BLaER1 (cell line): ENCODE measurements around the gene ACOXL.

Experiments used
- H3K27ac ChIP-seq: shearing (Covaris generic); formaldehyde crosslinking; 2 replicates; pipeline ENCODE4 v1.8.1; 2022
- H3K27me3 ChIP-seq: shearing (Covaris generic); formaldehyde crosslinking; 2 replicates; pipeline ENCODE4 v1.8.1; 2022
- H3K36me3 ChIP-seq: shearing (Covaris generic); formaldehyde crosslinking; 2 replicates; pipeline ENCODE4 v1.8.1; 2022
- H3K4me1 ChIP-seq: shearing (Covaris generic); formaldehyde crosslinking; 2 replicates; pipeline ENCODE4 v1.8.1; 2022
- H3K4me2 ChIP-seq: shearing (Covaris generic); formaldehyde crosslinking; 2 replicates; pipeline ENCODE4 v1.8.1; 2022
- H3K4me3 ChIP-seq: shearing (Covaris generic); formaldehyde crosslinking; 2 replicates; pipeline ENCODE4 v1.8.1; 2022
- H3K9ac ChIP-seq: shearing (Covaris generic); formaldehyde crosslinking; 2 replicates; pipeline ENCODE4 v1.8.1; 2022
- H3K9me3 ChIP-seq: shearing (Covaris generic); formaldehyde crosslinking; 2 replicates; pipeline ENCODE4 v1.8.1; 2022
- H4K20me1 ChIP-seq: shearing (Covaris generic); formaldehyde crosslinking; 2 replicates; pipeline ENCODE4 v1.8.1; 2022
- Cebpa-rat ChIP-seq: shearing (Covaris generic); IDR thresholded peaks from 2 replicates; pipeline ENCODE4 v1.8.1; 2022

The ACOXL gene

GRCh38 chr2:110870545-110870944 lies 138.2 kb downstream of the ACOXL start:
- TF ChIP-seq Cebpa-rat = no peak
- Histone ChIP-seq H3K27me3 (no peaks in the 10 kb centered on the region), H3K9ac (no peak overlapping the region), H4K20me1 (no peaks in the 10 kb centered on the region), H3K36me3 (no peaks in the 10 kb centered on the region), H3K27ac (no peak overlapping the region), H3K4me1 (peaks cover 42% of the 10 kb centered on the region), H3K4me2 (no peak overlapping the region), H3K4me3 (no peak overlapping the region), H3K9me3 (no peaks in the 10 kb centered on the region)

- Histone ChIP-seq H3K9me3 (no peaks in the 10 kb centered on the region), H3K27ac (no peak overlapping the region), H3K36me3 (no peaks in the 10 kb centered on the region), H3K4me1 (peaks cover 46% of the 10 kb centered on the region), H4K20me1 (no peaks in the 10 kb centered on the region), H3K4me2 (no peak overlapping the region), H3K9ac (no peak overlapping the region), H3K27me3 (no peaks in the 10 kb centered on the region), H3K4me3 (no peak overlapping the region)
- TF ChIP-seq Cebpa-rat = no peak
Measured at GRCh38 chr2:110871637-110872036, 139.3 kb downstream of the ACOXL start.

GRCh38 chr2:110872521-110872920 lies 140.1 kb downstream of the ACOXL start:
- Histone ChIP-seq H3K9ac (no peak overlapping the region), H3K27ac (no peak overlapping the region), H3K36me3 (no peaks in the 10 kb centered on the region), H3K4me1 (peaks cover 55% of the 10 kb centered on the region), H3K27me3 (no peaks in the 10 kb centered on the region), H3K4me3 (no peak overlapping the region), H3K9me3 (no peaks in the 10 kb centered on the region), H4K20me1 (no peaks in the 10 kb centered on the region), H3K4me2 (peak overlapping the region; percentile 39; the same call in 1 of the 2 replicates)
- no peak for TF ChIP-seq Cebpa-rat

GRCh38 chr2:110873056-110873502 lies 140.7 kb downstream of the ACOXL start:
- Histone ChIP-seq H3K4me1 (peaks cover 61% of the 10 kb centered on the region), H3K9me3 (peaks cover 3% of the 10 kb centered on the region), H3K4me3 (no peak overlapping the region), H3K27ac (no peak overlapping the region), H4K20me1 (no peaks in the 10 kb centered on the region), H3K4me2 (peak overlapping the region; percentile 39), H3K9ac (no peak overlapping the region), H3K36me3 (no peaks in the 10 kb centered on the region), H3K27me3 (no peaks in the 10 kb centered on the region)
- no peak for TF ChIP-seq Cebpa-rat

GRCh38 chr2:110873597-110874452 lies 141.5 kb downstream of the ACOXL start:
- no peak overlapping the region for H3K4me3 ChIP-seq

GRCh38 chr2:110874453-110875383 lies 142.3 kb downstream of the ACOXL start:
- Histone ChIP-seq H3K4me1 (peaks cover 57% of the 10 kb centered on the region), H3K36me3 (no peaks in the 10 kb centered on the region), H3K27me3 (no peaks in the 10 kb centered on the region), H3K4me3 (no peak overlapping the region), H3K9me3 (peaks cover 18% of the 10 kb centered on the region), H3K4me2 (peak overlapping the region; percentile 43), H3K9ac (no peak overlapping the region), H3K27ac (no peak overlapping the region), H4K20me1 (no peaks in the 10 kb centered on the region)
- no peak for TF ChIP-seq Cebpa-rat

More at GRCh38 chr2:110873597-110874452, 141.5 kb downstream of the ACOXL start:
- Histone ChIP-seq H3K27me3 (no peaks in the 10 kb centered on the region), H3K4me1 (peaks cover 61% of the 10 kb centered on the region), H4K20me1 (no peaks in the 10 kb centered on the region), H3K27ac (no peak overlapping the region), H3K9ac (no peak overlapping the region), H3K4me2 (peak overlapping the region; percentile 43), H3K9me3 (peaks cover 10% of the 10 kb centered on the region), H3K36me3 (no peaks in the 10 kb centered on the region)
- TF ChIP-seq Cebpa-rat = no peak

GRCh38 chr2:110875384-110875725 lies 143.0 kb downstream of the ACOXL start:
- H3K4me3 ChIP-seq = no peak overlapping the region
- H3K36me3 ChIP-seq = no peaks in the 10 kb centered on the region
- H3K27me3 ChIP-seq = no peaks in the 10 kb centered on the region
- H3K9me3 ChIP-seq = peaks cover 18% of the 10 kb centered on the region
- no peaks in the 10 kb centered on the region for H4K20me1 ChIP-seq
- TF ChIP-seq Cebpa-rat = no peak
- peaks cover 55% of the 10 kb centered on the region for H3K4me1 ChIP-seq
- H3K4me2 ChIP-seq = peak overlapping the region; percentile 43
- H3K27ac ChIP-seq = no peak overlapping the region
- H3K9ac ChIP-seq = no peak overlapping the region

GRCh38 chr2:110876167-110876999 lies 144.0 kb downstream of the ACOXL start:
- peaks cover 55% of the 10 kb centered on the region for H3K4me1 ChIP-seq
- no peaks in the 10 kb centered on the region for H3K36me3 ChIP-seq
- H3K27ac ChIP-seq = peak overlapping the region; percentile 62; the same call in 1 of the 2 replicates
- H3K27me3 ChIP-seq = no peaks in the 10 kb centered on the region
- TF ChIP-seq Cebpa-rat = no peak
- H3K9me3 ChIP-seq = peaks cover 18% of the 10 kb centered on the region
- peak overlapping the region; percentile 41 for H3K4me3 ChIP-seq
- peak overlapping the region; percentile 59; the same call in 1 of the 2 replicates for H3K9ac ChIP-seq
- H3K4me2 ChIP-seq = peak overlapping the region; percentile 86
- no peaks in the 10 kb centered on the region for H4K20me1 ChIP-seq
